Motor neuron (in vitro differentiated cells): ENCODE measurements around the gene WDR17. TPM values are rescaled to one million over a fixed set of nuclear protein-coding genes. Genes with fewer than 3 reads are reported as not detected.

Experiments used
- ATAC-seq, 8 experiments: fragments of 200-7000 bp; cut with Tn5 transposase; replicated peaks in 6 of 8; 2 replicates each; pipeline ENCODE4 v1.8.0; 2021; ENCODE audit warnings: mild to moderate bottlenecking in 8 of 8, moderate library complexity in 8 of 8
- H3K27ac ChIP-seq, 2 donors: fragments of 250-450 bp; sonication (Bioruptor Pico); 2 replicates each; pipeline ENCODE4 v1.9.0; 2021; ENCODE audit warnings: antibody characterized with exemption in 2 of 2, mild to moderate bottlenecking in 2 of 2, moderate library complexity in 1 of 2
- H3K4me1 ChIP-seq, 2 donors: fragments of 250-450 bp; sonication (Bioruptor Pico); replicated peaks in 1 of 2; 2 replicates each; pipeline ENCODE4 v1.6.1; 2021; ENCODE audit warnings: antibody characterized with exemption in 2 of 2, mild to moderate bottlenecking in 2 of 2, moderate library complexity in 1 of 2
- H3K4me3 ChIP-seq, 5 donors: fragments of 250-450 bp; sonication (Bioruptor Pico); 2 replicates each; pipeline ENCODE4 v1.9.0; 2021; ENCODE audit warnings: antibody characterized with exemption in 5 of 5, mild to moderate bottlenecking in 5 of 5, moderate library complexity in 4 of 5
- WGBS, 10 experiments: fragments of 450-650 bp; shearing (Covaris generic); methylation state at CpG; one replicate each; pipeline ENCODE4 v1.0.0; 2022; 5-methylcytosine and 5-hydroxymethylcytosine counted together
- in situ Hi-C, 9 experiments: fragments of 400-800 bp; cut with MboI; loops; one replicate each; pipeline ENCODE4 v1.15.0; 2021; ENCODE audit warnings: low sequenced_read_pairs in 9 of 9, low pct_unique_long_range_greater_than_20kb in 2 of 9; ENCODE audit not compliant: unreplicated experiment in 9 of 9
- total RNA-seq, 8 experiments: library from RNA; unstranded; fragments of 300-600 nt; gene quantifications; 2 replicates each; pipeline versions ENCODE4 v1.2.3 to v1.2.4, GENCODE V29; 2022

The WDR17 gene
- total RNA-seq, 8 experiments from 2014 or later, result 1.3 to 23.5 (median 12.8) TPM

- in situ Hi-C loops, result no loop called here
- ATAC-seq, result peak; percentile 49 to 95 (median 85)
- Histone ChIP-seq H3K4me1 (no peaks in the 10 kb centered on the region), H3K27ac (no peak overlapping the region), H3K4me3 (no peak overlapping the region)
- 0 to 89% (median 65%) methylated on average over 1 of the region's 1 CpG; no CpG with 5 or more reads in 2 of the 10 experiments for WGBS, 10 experiments
These were observed 119.4 kb downstream of the WDR17 start for GRCh38 chr4:176185051-176185450.

GRCh38 chr4:176186067-176186466 lies 120.4 kb downstream of the WDR17 start:
- H3K27ac ChIP-seq, result no peak overlapping the region
- peak in 3 of 8 experiments; percentile 30 to 48 (median 38) for ATAC-seq

GRCh38 chr4:176186671-176187395 lies 121.2 kb downstream of the WDR17 start:
- no peak overlapping the region for H3K27ac ChIP-seq
- WGBS, 10 experiments, result 53 to 100% (median 92%) methylated on average over 1 to 6 of the region's 6 CpGs; no CpG with 5 or more reads in 3 of the 10 experiments
- in situ Hi-C loops, result no loop called here
- H3K4me3 ChIP-seq, result no peak overlapping the region
- ATAC-seq, result peak in 2 of 8 experiments; percentile 4 to 7
- no peaks in the 10 kb centered on the region for H3K4me1 ChIP-seq

More at GRCh38 chr4:176186067-176186466, 120.4 kb downstream of the WDR17 start:
- Histone ChIP-seq H3K4me1 (no peaks in the 10 kb centered on the region), H3K4me3 (no peak overlapping the region)
- WGBS, 10 experiments, result 26 to 78% (median 54%) methylated on average over 1 to 2 of the region's 2 CpGs; no CpG with 5 or more reads in 2 of the 10 experiments
- in situ Hi-C loops, result no loop called here

- 45 to 89% (median 75%) methylated on average over 1 to 2 of the region's 2 CpGs; no CpG with 5 or more reads in 3 of the 10 experiments for WGBS, 10 experiments
- peak in 5 of 8 experiments; percentile 62 to 85 (median 68) for ATAC-seq
- Histone ChIP-seq H3K27ac (no peak overlapping the region), H3K4me1 (no peaks in the 10 kb centered on the region), H3K4me3 (no peak overlapping the region)
- in situ Hi-C loops, result no loop called here
These were observed 122.0 kb downstream of the WDR17 start for GRCh38 chr4:176187624-176188023.

GRCh38 chr4:176188654-176189053 lies 123.0 kb downstream of the WDR17 start:
- Histone ChIP-seq H3K4me3 (no peak overlapping the region), H3K27ac (no peak overlapping the region), H3K4me1 (no peaks in the 10 kb centered on the region)
- ATAC-seq, result no peak
- in situ Hi-C loops, result no loop called here

- 46 to 100% (median 78%) methylated on average over 1 to 10 of the region's 11 CpGs; no CpG with 5 or more reads in 1 of the 10 experiments for WGBS, 10 experiments
- Histone ChIP-seq H3K27ac (no peak overlapping the region), H3K4me1 (no peaks in the 10 kb centered on the region), H3K4me3 (no peak overlapping the region)
- ATAC-seq, result peak in 1 of 8 experiments; percentile 6
- in situ Hi-C loops, result no loop called here
These were observed 124.5 kb downstream of the WDR17 start for GRCh38 chr4:176189891-176190795.

- no peak overlapping the region for H3K27ac ChIP-seq
- peaks cover 0 to 3% of the 10 kb centered on the region in 2 donors for H3K4me1 ChIP-seq
- H3K4me3 ChIP-seq, result no peak overlapping the region
- 0 to 83% (median 33%) methylated on average over 1 of the region's 1 CpG; no CpG with 5 or more reads in 3 of the 10 experiments for WGBS, 10 experiments
- no peak for ATAC-seq
- in situ Hi-C loops, result no loop called here
These were observed 126.3 kb downstream of the WDR17 start for GRCh38 chr4:176191974-176192373.

- in situ Hi-C loops, result no loop called here
These were observed 127.5 kb downstream of the WDR17 start for GRCh38 chr4:176193126-176193525.

GRCh38 chr4:176193938-176194337 lies 128.3 kb downstream of the WDR17 start:
- WGBS, 10 experiments, result 7 to 100% (median 72%) methylated on average over 1 to 3 of the region's 3 CpGs; no CpG with 5 or more reads in 3 of the 10 experiments
- Histone ChIP-seq H3K4me3 (no peak overlapping the region), H3K27ac (no peak overlapping the region), H3K4me1 (peaks cover 0 to 3% of the 10 kb centered on the region in 2 donors)
- in situ Hi-C loops, result no loop called here
- ATAC-seq, result peak in 1 of 8 experiments; percentile 37

More at GRCh38 chr4:176193126-176193525, 127.5 kb downstream of the WDR17 start:
- WGBS, 10 experiments, result 4 to 81% (median 65%) methylated on average over 2 to 4 of the region's 4 CpGs
- H3K4me3 ChIP-seq, result no peak overlapping the region
- H3K27ac ChIP-seq, result no peak overlapping the region
- no peak for ATAC-seq
- H3K4me1 ChIP-seq, result peaks cover 0 to 3% of the 10 kb centered on the region in 2 donors

- H3K4me3 ChIP-seq, result peak within 1 kb of the TSS; percentile 41 to 69 (median 44)
- H3K27ac ChIP-seq, result peak within 1 kb of the TSS in 1 of 2 donors; percentile 20
- ATAC-seq, result peak; percentile 96 to 99 (median 97)
- H3K4me1 ChIP-seq, result peaks cover 0 to 3% of the 10 kb centered on the region in 2 donors
- in situ Hi-C loops, result no loop called here
- 0 to 29% (median 3%) methylated on average over 2 to 22 of the region's 45 CpGs; no CpG with 5 or more reads in 1 of the 10 experiments for WGBS, 10 experiments
These were observed 129.7 kb downstream of the WDR17 start, which contains the start of gene SPATA4 for GRCh38 chr4:176195184-176195978. Gene SPATA4 (minus strand): TSS chr4:176195585. CDS start chr4:176195562, 23 bp downstream.

GRCh38 chr4:176198316-176198903 lies 132.8 kb downstream of the WDR17 start:
- Histone ChIP-seq H3K27ac (no peak overlapping the region), H3K4me3 (no peak overlapping the region), H3K4me1 (peaks cover 0 to 3% of the 10 kb centered on the region in 2 donors)
- in situ Hi-C loops, result no loop called here
- 25 to 93% (median 48%) methylated on average over 2 to 6 of the region's 8 CpGs; no CpG with 5 or more reads in 2 of the 10 experiments for WGBS, 10 experiments
- ATAC-seq, result no peak

GRCh38 chr4:176205299-176205698 lies 139.7 kb downstream of the WDR17 start:
- 39 to 75% (median 58%) methylated on average over 2 to 4 of the region's 4 CpGs; no CpG with 5 or more reads in 4 of the 10 experiments for WGBS, 10 experiments
- in situ Hi-C loops, result no loop called here
- Histone ChIP-seq H3K4me1 (no peaks in the 10 kb centered on the region), H3K4me3 (no peak overlapping the region), H3K27ac (no peak overlapping the region)
- no peak for ATAC-seq
